GM10266 (cell line): ENCODE results near the gene TSPAN3.

Experiments
- DNase-seq: peaks from one replicate; pipeline ENCODE4 v3.0.0; 2012; ENCODE audit errors: extremely low spot score
- CTCF ChIP-seq: IDR thresholded peaks from 2 replicates; pipeline ENCODE4 v1.5.1; 2012; ENCODE audit warnings: mild to moderate bottlenecking, low read depth; ENCODE audit not compliant: control insufficient read depth, insufficient read depth; ENCODE audit errors: missing control alignments

The TSPAN3 gene

DNA sequence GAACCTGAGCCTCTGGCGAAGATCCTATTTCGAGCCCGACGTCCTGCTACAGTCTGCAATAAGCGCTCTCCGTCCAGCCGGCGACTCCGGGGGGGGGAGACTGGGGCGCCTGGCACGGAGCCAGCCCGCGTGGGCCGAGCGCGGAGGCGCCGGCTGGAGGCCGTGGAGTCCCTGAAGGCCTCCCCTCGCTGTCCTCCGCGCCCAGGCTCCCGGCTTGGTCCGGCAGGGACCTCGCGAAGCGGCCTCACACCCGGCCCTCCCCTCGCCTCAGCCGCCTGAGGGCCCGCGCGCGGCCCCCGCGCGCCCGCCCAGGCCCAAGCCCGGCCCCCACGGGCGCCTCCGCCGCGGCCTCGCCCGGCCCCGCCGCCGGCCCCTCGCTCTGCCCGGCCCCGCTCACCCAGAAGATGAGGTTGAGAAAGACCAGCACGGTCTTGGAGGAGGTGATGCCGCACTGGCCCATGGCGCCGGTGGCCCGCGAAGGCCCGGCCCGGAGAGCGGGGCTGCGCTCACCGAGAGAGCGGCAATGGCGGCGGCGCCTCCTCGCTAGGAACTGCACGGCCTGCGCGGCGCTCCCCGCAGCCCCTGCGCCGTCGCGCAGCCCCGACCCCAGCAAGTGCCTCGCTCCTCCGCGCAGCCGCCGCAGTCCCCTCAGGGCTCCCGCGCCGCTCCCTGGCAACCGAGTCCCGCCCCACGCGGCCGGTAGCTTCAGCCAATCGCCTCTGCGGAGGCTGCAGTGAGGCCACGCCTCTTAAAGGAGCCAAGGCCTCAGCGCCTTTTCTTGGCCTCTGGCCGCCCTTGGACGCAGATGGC is at the start of gene TSPAN3:
TSS of gene TSPAN3 (minus strand) at position 615 of the 810 bp plus-strand sequence. CDS start at position 460, 155 bp downstream.
- peak; percentile 94 for DNase-seq
- no peak for TF ChIP-seq CTCF

DNA sequence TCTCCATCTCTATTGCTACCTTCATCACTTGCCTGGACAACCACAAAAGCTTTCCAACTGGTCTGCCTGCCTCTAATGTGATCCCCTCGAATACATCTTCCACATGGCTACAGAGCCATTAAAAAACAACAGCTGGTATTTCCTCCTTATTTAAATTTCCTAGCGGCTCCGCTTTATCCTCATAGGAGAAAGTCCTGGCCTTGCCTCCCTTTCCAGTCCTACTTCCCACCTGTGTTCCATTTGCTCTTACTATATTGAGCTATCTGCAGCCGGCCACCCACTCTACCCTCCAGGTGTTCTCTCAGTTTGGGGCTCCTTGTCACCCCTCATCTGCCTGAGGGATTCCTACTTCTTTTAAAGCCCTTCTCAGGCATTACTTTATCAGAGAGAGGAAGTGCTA is 49.7 kb upstream of the TSPAN3 start:
- no peak for DNase-seq
- no peak for TF ChIP-seq CTCF

- no peak for TF ChIP-seq CTCF
- no peak for DNase-seq
Measured at GRCh38 chr15:77119446-77119845, 48.5 kb upstream of the TSPAN3 start.

GRCh38 chr15:77118882-77119321 is 48.0 kb upstream of the TSPAN3 start:
- peak; percentile 76 for TF ChIP-seq CTCF
- DNase-seq = peak; percentile 53

GRCh38 chr15:77115179-77115578 is 44.3 kb upstream of the TSPAN3 start:
- TF ChIP-seq CTCF = no peak
- no peak for DNase-seq

GRCh38 chr15:77112838-77113504 is 42.1 kb upstream of the TSPAN3 start:
- no peak for DNase-seq
- TF ChIP-seq CTCF = no peak

GRCh38 chr15:77111789-77112188 is 40.9 kb upstream of the TSPAN3 start:
- no peak for DNase-seq
- TF ChIP-seq CTCF = no peak
